ENCODE data around the gene DLL3.
A peak's percentile ranks its signal among the peaks of the same experiment; 100 is the strongest.

The DLL3 gene

GRCh38 chr19:39500543-39500942, 1.8 kb downstream of the DLL3 start:
- Histone ChIP-seq H3K36me3 (ENCODE audit: control insufficient read depth, insufficient read depth, low read length) (no peaks in the 10 kb centered on the region), H3K9me3 (ENCODE audit: control insufficient read depth, low read length) (no peaks in the 10 kb centered on the region), H3K27me3 (ENCODE audit: control insufficient read depth, insufficient read depth, low read length, poor library complexity, severe bottlenecking) (peaks cover 81% of the 10 kb centered on the region), H3K4me1 (ENCODE audit: control insufficient read depth, insufficient read depth, low read length) (peaks cover 6% of the 10 kb centered on the region), H3K27ac (ENCODE audit: insufficient read depth, low read depth, low read length, poor library complexity, severe bottlenecking) (no peak overlapping the region), H3K4me3 (ENCODE audit: insufficient read depth, low read depth, low read length) (no peak overlapping the region)
- WGBS, 2 experiments = 64 to 67% methylated on average over 4 of the region's 4 CpGs

DNA sequence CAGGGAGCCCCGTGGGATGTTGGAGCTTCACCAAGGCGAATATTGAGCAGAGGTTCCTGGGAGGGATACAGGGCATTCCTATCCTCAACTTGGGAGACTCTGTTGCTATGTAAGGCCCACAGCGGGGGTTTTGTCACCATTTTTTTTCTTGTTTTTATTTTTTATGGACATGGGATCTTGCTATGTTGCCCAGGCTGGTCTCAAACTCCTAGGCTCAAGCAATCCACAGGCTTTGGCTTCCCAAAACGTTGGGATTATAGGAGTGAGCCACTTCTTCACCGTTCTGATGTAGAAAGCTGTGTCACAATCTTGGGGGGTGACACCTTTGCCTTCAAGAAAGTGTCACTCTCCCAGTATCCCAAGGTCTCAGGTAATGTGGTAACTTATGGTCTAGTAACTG, 2.6 kb downstream of the DLL3 start:
- Histone ChIP-seq H3K27ac (ENCODE audit: insufficient read depth, low read depth, low read length, poor library complexity, severe bottlenecking) (no peak overlapping the region), H3K9me3 (ENCODE audit: control insufficient read depth, low read length) (no peaks in the 10 kb centered on the region), H3K4me1 (ENCODE audit: control insufficient read depth, insufficient read depth, low read length) (peaks cover 6% of the 10 kb centered on the region), H3K36me3 (ENCODE audit: control insufficient read depth, insufficient read depth, low read length) (no peaks in the 10 kb centered on the region), H3K27me3 (ENCODE audit: control insufficient read depth, insufficient read depth, low read length, poor library complexity, severe bottlenecking) (peaks cover 89% of the 10 kb centered on the region), H3K4me3 (ENCODE audit: insufficient read depth, low read depth, low read length) (no peak overlapping the region)
- WGBS, 2 experiments = 74 to 75% methylated on average over 5 of the region's 5 CpGs

GRCh38 chr19:39502640-39503417, 4.1 kb downstream of the DLL3 start:
- 21 to 23% methylated on average over 69 of the region's 69 CpGs for WGBS, 2 experiments
- Histone ChIP-seq H3K4me3 (ENCODE audit: insufficient read depth, low read depth, low read length) (no peak overlapping the region), H3K27ac (ENCODE audit: insufficient read depth, low read depth, low read length, poor library complexity, severe bottlenecking) (no peak overlapping the region), H3K36me3 (ENCODE audit: control insufficient read depth, insufficient read depth, low read length) (no peaks in the 10 kb centered on the region), H3K27me3 (ENCODE audit: control insufficient read depth, insufficient read depth, low read length, poor library complexity, severe bottlenecking) (peaks cover 100% of the 10 kb centered on the region), H3K9me3 (ENCODE audit: control insufficient read depth, low read length) (no peaks in the 10 kb centered on the region), H3K4me1 (ENCODE audit: control insufficient read depth, insufficient read depth, low read length) (peaks cover 6% of the 10 kb centered on the region)

DNA sequence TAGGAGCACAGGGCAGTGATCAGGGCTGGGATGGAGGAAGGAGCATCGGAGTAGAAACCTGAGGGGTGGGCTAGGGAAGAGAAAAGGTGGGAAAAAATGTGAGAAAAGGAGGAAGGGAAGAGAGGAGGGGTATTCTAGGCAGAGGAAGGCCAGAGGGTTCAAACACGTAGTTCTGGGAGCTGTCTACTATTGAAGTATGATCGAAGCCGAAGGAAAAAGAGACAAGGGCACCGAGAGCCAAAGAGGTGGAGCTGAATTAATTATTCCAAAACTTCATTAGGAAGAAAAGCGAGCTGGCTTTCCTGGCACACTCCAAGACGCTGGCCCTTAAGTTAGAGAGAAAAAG, 7.8 kb downstream of the DLL3 start:
- Histone ChIP-seq H3K27ac (ENCODE audit: insufficient read depth, low read depth, low read length, poor library complexity, severe bottlenecking) (no peak overlapping the region), H3K9me3 (ENCODE audit: control insufficient read depth, low read length) (no peaks in the 10 kb centered on the region), H3K27me3 (ENCODE audit: control insufficient read depth, insufficient read depth, low read length, poor library complexity, severe bottlenecking) (peaks cover 86% of the 10 kb centered on the region), H3K36me3 (ENCODE audit: control insufficient read depth, insufficient read depth, low read length) (no peaks in the 10 kb centered on the region), H3K4me1 (ENCODE audit: control insufficient read depth, insufficient read depth, low read length) (peaks cover 3% of the 10 kb centered on the region), H3K4me3 (ENCODE audit: insufficient read depth, low read depth, low read length) (no peak overlapping the region)
- 67% methylated on average over 7 of the region's 7 CpGs for WGBS, 2 experiments

DNA sequence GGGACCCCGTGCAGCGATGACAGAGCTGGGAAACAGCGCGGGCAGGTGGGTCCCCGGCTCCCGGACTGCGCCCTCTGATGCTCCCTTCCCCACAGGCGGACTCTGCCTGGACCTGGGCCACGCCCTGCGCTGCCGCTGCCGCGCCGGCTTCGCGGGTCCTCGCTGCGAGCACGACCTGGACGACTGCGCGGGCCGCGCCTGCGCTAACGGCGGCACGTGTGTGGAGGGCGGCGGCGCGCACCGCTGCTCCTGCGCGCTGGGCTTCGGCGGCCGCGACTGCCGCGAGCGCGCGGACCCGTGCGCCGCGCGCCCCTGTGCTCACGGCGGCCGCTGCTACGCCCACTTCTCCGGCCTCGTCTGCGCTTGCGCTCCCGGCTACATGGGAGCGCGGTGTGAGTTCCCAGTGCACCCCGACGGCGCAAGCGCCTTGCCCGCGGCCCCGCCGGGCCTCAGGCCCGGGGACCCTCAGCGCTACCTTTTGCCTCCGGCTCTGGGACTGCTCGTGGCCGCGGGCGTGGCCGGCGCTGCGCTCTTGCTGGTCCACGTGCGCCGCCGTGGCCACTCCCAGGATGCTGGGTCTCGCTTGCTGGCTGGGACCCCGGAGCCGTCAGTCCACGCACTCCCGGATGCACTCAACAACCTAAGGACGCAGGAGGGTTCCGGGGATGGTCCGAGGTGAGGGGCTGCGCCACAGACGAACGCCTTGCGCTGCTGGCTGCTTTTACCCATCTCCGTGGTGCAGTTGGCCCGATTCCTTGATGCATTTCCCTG, 8.4 kb downstream of the DLL3 start:
- Histone ChIP-seq H3K27ac (ENCODE audit: insufficient read depth, low read depth, low read length, poor library complexity, severe bottlenecking) (no peak overlapping the region), H3K36me3 (ENCODE audit: control insufficient read depth, insufficient read depth, low read length) (no peaks in the 10 kb centered on the region), H3K27me3 (ENCODE audit: control insufficient read depth, insufficient read depth, low read length, poor library complexity, severe bottlenecking) (peaks cover 80% of the 10 kb centered on the region), H3K4me1 (ENCODE audit: control insufficient read depth, insufficient read depth, low read length) (peaks cover 3% of the 10 kb centered on the region), H3K9me3 (ENCODE audit: control insufficient read depth, low read length) (no peaks in the 10 kb centered on the region), H3K4me3 (ENCODE audit: insufficient read depth, low read depth, low read length) (peak overlapping the region; percentile 48)
- 2 to 3% methylated on average over 96 of the region's 96 CpGs for WGBS, 2 experiments

DNA sequence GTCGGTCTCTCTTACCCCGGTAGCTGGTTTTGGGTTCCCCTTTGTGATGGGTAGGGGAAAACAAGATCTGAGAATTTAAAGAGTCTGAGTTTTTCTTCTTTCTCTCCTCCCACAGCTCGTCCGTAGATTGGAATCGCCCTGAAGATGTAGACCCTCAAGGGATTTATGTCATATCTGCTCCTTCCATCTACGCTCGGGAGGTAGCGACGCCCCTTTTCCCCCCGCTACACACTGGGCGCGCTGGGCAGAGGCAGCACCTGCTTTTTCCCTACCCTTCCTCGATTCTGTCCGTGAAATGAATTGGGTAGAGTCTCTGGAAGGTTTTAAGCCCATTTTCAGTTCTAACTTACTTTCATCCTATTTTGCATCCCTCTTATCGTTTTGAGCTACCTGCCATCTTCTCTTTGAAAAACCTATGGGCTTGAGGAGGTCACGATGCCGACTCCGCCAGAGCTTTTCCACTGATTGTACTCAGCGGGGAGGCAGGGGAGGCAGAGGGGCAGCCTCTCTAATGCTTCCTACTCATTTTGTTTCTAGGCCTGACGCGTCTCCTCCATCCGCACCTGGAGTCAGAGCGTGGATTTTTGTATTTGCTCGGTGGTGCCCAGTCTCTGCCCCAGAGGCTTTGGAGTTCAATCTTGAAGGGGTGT, 9.1 kb downstream of the DLL3 start:
- H3K9me3 ChIP-seq (ENCODE audit: control insufficient read depth, low read length) = no peaks in the 10 kb centered on the region
- H3K27me3 ChIP-seq (ENCODE audit: control insufficient read depth, insufficient read depth, low read length, poor library complexity, severe bottlenecking) = peaks cover 73% of the 10 kb centered on the region
- peaks cover 3% of the 10 kb centered on the region for H3K4me1 ChIP-seq (ENCODE audit: control insufficient read depth, insufficient read depth, low read length)
- no peak overlapping the region for H3K27ac ChIP-seq (ENCODE audit: insufficient read depth, low read depth, low read length, poor library complexity, severe bottlenecking)
- H3K36me3 ChIP-seq (ENCODE audit: control insufficient read depth, insufficient read depth, low read length) = no peaks in the 10 kb centered on the region
- WGBS, 2 experiments = 35 to 36% methylated on average over 24 of the region's 24 CpGs
- H3K4me3 ChIP-seq (ENCODE audit: insufficient read depth, low read depth, low read length) = peak overlapping the region; percentile 48

DNA sequence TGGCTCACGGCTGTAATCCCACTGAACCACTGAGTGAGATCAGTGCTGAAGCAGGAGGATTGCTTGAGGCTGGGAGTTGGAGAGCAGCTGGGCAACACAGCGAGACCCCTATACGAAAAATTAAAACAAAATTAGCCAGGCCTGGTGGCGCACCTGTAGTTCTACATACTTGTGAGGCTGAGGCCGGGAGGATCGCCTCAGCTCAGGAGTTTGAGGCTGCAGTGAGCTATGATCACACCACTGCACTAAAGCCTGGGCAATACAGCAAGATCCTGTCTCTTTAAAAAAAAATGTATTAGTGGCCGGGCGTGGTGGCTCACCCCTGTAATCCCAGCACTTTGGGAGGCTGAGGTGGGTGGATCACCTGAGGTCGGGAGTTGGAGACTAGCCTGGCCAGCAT, 9.9 kb downstream of the DLL3 start:
- Histone ChIP-seq H3K27ac (ENCODE audit: insufficient read depth, low read depth, low read length, poor library complexity, severe bottlenecking) (no peak overlapping the region), H3K27me3 (ENCODE audit: control insufficient read depth, insufficient read depth, low read length, poor library complexity, severe bottlenecking) (peaks cover 72% of the 10 kb centered on the region), H3K4me1 (ENCODE audit: control insufficient read depth, insufficient read depth, low read length) (peaks cover 3% of the 10 kb centered on the region), H3K9me3 (ENCODE audit: control insufficient read depth, low read length) (no peaks in the 10 kb centered on the region), H3K4me3 (ENCODE audit: insufficient read depth, low read depth, low read length) (no peak overlapping the region), H3K36me3 (ENCODE audit: control insufficient read depth, insufficient read depth, low read length) (no peaks in the 10 kb centered on the region)
- WGBS, 2 experiments = 92% methylated on average over 9 of the region's 9 CpGs

- Histone ChIP-seq H3K9me3 (ENCODE audit: control insufficient read depth, low read length) (no peaks in the 10 kb centered on the region), H3K27ac (ENCODE audit: insufficient read depth, low read depth, low read length, poor library complexity, severe bottlenecking) (no peak overlapping the region), H3K27me3 (ENCODE audit: control insufficient read depth, insufficient read depth, low read length, poor library complexity, severe bottlenecking) (peaks cover 72% of the 10 kb centered on the region), H3K36me3 (ENCODE audit: control insufficient read depth, insufficient read depth, low read length) (no peaks in the 10 kb centered on the region), H3K4me3 (ENCODE audit: insufficient read depth, low read depth, low read length) (no peak overlapping the region), H3K4me1 (ENCODE audit: control insufficient read depth, insufficient read depth, low read length) (peaks cover 3% of the 10 kb centered on the region)
- 69 to 74% methylated on average over 2 of the region's 2 CpGs for WGBS, 2 experiments
These were observed 10.5 kb downstream of the DLL3 start for GRCh38 chr19:39509233-39509632.

DNA sequence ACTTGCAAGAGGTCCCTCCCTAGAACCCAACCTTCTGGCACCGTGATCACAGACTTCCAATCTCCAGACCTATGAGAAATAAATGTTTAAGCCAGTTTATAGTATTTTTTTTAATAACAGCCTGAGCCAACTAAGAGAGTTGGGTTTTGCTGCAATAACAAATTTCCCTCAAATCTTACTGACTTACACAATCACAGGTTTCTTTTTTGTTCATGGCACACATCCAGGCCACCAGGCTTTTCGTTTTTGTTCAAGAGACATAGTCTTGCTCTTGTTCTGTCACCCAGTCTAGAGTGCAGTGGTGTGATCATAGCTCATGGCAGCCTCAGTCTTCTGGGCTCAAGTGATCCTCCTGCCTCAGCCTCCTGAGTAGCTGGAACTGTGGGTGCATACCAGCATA, 14.2 kb downstream of the DLL3 start:
- 84 to 86% methylated on average over 2 of the region's 2 CpGs for WGBS, 2 experiments
- H3K27ac ChIP-seq (ENCODE audit: insufficient read depth, low read depth, low read length, poor library complexity, severe bottlenecking) = no peak overlapping the region
- peaks cover 65% of the 10 kb centered on the region for H3K27me3 ChIP-seq (ENCODE audit: control insufficient read depth, insufficient read depth, low read length, poor library complexity, severe bottlenecking)
- no peaks in the 10 kb centered on the region for H3K36me3 ChIP-seq (ENCODE audit: control insufficient read depth, insufficient read depth, low read length)
- no peaks in the 10 kb centered on the region for H3K9me3 ChIP-seq (ENCODE audit: control insufficient read depth, low read length)
- no peak overlapping the region for H3K4me3 ChIP-seq (ENCODE audit: insufficient read depth, low read depth, low read length)
- H3K4me1 ChIP-seq (ENCODE audit: control insufficient read depth, insufficient read depth, low read length) = peaks cover 7% of the 10 kb centered on the region

- no peaks in the 10 kb centered on the region for H3K36me3 ChIP-seq (ENCODE audit: control insufficient read depth, insufficient read depth, low read length)
- H3K9me3 ChIP-seq (ENCODE audit: control insufficient read depth, low read length) = no peaks in the 10 kb centered on the region
- no peak within 1 kb of the TSS for H3K27ac ChIP-seq (ENCODE audit: insufficient read depth, low read depth, low read length, poor library complexity, severe bottlenecking)
- H3K4me1 ChIP-seq (ENCODE audit: control insufficient read depth, insufficient read depth, low read length) = peaks cover 6% of the 10 kb centered on the region
- H3K27me3 ChIP-seq (ENCODE audit: control insufficient read depth, insufficient read depth, low read length, poor library complexity, severe bottlenecking) = peaks cover 45% of the 10 kb centered on the region
- WGBS, 2 experiments = 0% methylated on average over 56 of the region's 56 CpGs
- peak within 1 kb of the TSS; percentile 76 for H3K4me3 ChIP-seq (ENCODE audit: insufficient read depth, low read depth, low read length)
These were observed 16.2 kb downstream of the DLL3 start, which contains the start of gene SELENOV for GRCh38 chr19:39514840-39515550. TSS of gene SELENOV (plus strand) at chr19:39515139. CDS start at chr19:39515213, 74 bp downstream.
